ENCODE data around the gene BTBD6.
A peak's percentile ranks its signal among the peaks of the same experiment; 100 is the strongest.

BTBD6 gene

DNA sequence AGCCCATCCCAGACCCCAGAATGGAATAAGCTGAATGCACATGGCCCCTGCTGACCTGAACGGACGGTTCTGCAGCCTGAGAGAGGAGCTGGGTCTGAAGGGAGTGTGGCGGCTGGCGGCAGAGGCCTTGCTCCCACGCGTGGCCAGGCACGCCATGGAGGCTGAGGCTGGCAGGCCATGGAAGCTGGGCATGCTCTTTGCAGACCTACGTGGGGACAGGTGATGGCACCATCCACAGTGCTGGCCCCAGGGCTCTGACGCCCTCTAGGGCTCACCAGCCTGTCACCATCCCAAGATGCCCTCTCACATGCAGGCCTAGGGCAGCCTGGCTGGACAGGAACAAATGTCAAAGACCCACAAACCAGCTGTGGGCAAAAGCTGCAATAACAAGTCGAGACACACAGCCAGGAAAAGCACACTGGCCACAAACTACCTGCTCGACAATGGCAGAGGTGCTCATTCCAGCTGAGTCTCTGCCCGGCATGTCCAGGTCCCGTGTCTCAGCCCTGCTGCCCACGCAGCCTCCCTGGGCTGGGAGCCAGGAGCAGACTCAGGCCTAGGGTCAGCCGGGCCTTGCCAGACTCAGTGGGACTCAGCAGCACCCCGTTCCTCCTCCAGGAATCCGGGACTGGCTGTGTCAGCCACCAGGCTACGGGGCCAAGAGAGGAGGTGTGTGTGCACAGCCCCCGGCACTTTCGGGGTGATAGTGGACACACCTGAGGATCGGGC is 19.7 kb downstream of the BTBD6 start:
- TF ChIP-seq RAD21 (IDR thresholded peaks at IDR 0.05; ENCODE audit: low read depth): peak; percentile 46; the same call in 1 of the 2 replicates
- TF ChIP-seq, protein P1, sequence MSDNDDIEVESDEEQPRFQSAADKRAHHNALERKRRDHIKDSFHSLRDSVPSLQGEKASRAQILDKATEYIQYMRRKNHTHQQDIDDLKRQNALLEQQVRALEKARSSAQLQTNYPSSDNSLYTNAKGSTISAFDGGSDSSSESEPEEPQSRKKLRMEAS (IDR thresholded peaks at IDR 0.05): no peak

DNA sequence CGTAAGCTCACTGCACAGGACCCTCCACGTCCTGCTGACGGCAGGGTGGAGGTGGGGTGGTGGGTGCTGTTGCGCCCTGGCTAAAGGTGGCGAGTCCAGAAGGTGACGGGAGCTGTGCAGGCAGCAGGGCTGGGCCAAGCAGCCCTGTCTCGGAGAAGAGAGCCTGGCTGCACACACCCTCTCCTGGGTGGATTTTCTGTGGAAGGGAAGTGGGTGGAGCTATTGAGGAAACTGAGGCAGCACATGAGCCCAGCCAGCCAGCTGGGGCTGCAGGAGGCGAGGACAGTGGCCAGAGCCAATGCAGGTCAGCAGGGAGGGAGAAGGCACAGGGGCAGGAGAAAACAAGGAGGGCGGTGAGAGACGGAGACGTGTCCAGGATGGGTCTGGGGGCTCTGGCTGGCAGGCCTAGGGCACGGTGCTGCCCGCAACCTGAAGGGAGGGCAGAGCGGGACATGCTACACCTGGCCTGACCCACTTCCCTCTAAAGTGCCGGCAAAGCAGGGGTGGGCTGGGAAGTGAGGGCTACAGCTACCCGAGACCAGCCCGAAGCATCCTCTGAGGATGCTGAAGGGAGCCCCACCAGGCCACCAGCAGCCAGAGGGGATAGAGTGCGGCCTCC is 20.5 kb downstream of the BTBD6 start:
- TF ChIP-seq NFIC (IDR thresholded peaks at IDR 0.05): no peak
- TF ChIP-seq YY1 (IDR thresholded peaks at IDR 0.05; ENCODE audit: low read depth): no peak
- no peak for TF ChIP-seq TCF12 (IDR thresholded peaks at IDR 0.05; ENCODE audit: low read depth)
- TF ChIP-seq TAF1 (IDR thresholded peaks at IDR 0.05; ENCODE audit: low read depth): no peak
- TF ChIP-seq RAD21 (IDR thresholded peaks at IDR 0.05; ENCODE audit: low read depth): no peak
- TF ChIP-seq CEBPB (IDR thresholded peaks at IDR 0.05): no peak
- TF ChIP-seq, protein P2, sequence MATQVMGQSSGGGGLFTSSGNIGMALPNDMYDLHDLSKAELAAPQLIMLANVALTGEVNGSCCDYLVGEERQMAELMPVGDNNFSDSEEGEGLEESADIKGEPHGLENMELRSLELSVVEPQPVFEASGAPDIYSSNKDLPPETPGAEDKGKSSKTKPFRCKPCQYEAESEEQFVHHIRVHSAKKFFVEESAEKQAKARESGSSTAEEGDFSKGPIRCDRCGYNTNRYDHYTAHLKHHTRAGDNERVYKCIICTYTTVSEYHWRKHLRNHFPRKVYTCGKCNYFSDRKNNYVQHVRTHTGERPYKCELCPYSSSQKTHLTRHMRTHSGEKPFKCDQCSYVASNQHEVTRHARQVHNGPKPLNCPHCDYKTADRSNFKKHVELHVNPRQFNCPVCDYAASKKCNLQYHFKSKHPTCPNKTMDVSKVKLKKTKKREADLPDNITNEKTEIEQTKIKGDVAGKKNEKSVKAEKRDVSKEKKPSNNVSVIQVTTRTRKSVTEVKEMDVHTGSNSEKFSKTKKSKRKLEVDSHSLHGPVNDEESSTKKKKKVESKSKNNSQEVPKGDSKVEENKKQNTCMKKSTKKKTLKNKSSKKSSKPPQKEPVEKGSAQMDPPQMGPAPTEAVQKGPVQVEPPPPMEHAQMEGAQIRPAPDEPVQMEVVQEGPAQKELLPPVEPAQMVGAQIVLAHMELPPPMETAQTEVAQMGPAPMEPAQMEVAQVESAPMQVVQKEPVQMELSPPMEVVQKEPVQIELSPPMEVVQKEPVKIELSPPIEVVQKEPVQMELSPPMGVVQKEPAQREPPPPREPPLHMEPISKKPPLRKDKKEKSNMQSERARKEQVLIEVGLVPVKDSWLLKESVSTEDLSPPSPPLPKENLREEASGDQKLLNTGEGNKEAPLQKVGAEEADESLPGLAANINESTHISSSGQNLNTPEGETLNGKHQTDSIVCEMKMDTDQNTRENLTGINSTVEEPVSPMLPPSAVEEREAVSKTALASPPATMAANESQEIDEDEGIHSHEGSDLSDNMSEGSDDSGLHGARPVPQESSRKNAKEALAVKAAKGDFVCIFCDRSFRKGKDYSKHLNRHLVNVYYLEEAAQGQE (IDR thresholded peaks at IDR 0.05; ENCODE audit: low read depth): no peak
- no peak for TF ChIP-seq CREB1 (IDR thresholded peaks at IDR 0.05; ENCODE audit: low read depth)

DNA sequence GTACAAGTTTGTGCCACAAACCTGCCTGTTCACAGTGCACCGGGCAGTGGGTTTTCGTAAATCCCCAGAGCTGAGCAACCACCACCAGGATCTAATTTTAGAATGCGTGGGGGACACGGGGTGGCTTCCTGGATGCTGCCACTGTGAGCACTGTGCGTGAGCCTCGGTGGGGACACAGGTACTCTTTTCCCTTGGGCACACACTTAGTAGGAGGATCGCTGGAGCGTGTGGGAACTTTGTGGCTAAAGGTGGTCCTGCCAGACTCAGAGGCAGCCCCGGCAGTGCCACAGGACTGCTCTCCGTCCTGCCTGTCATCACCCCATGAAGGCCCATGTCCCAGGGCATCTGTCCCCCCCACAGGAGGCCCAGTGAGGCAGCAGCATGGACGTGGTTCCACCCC is 21.1 kb downstream of the BTBD6 start:
- TF ChIP-seq, protein P1 (IDR thresholded peaks at IDR 0.05): no peak
- TF ChIP-seq EGR1 (IDR thresholded peaks at IDR 0.05) (no peak), TCF12 (IDR thresholded peaks at IDR 0.05; ENCODE audit: low read depth) (no peak), NFIC (IDR thresholded peaks at IDR 0.05) (no peak), TEAD4 (IDR thresholded peaks at IDR 0.05) (no peak), FOXM1 (IDR thresholded peaks at IDR 0.05; ENCODE audit: borderline replicate concordance, low read depth) (no peak), EP300 (IDR thresholded peaks at IDR 0.05; ENCODE audit: borderline replicate concordance) (no peak)

DNA sequence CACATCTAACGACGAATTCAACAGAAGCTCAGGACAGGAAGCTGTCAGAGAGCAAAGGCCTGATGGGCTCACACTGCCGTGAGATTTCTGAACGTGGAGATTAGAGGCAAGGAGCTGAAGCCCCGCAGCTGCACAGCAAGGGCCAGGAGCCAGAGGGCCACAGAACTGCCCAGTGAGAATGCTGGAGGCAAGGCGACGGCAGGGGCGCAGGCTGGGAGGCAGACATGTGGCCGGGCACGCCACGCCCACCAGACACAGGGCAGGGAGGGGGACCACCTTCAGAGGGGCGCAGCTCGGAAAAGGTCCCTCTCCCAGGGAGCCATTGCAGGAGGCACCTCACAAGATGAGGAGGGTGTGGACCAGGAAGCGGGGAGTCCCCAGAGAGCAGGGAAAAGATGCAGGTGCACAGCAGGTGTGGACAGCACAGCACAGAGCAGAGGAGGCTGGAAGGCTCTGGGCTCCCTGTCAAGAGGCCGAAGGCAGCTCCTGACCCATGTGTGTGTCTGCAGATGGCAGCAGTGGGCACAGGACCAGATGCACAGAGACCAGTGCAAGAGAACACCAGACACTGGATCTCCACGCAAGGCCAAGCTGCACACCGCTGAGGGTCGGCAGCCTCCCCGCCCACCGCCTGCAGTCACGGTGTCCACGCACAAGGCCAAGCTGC is 23.0 kb downstream of the BTBD6 start:
- TF ChIP-seq TCF12 (IDR thresholded peaks at IDR 0.05; ENCODE audit: low read depth) (no peak), TEAD4 (IDR thresholded peaks at IDR 0.05) (no peak), CEBPB (IDR thresholded peaks at IDR 0.05) (no peak), EGR1 (IDR thresholded peaks at IDR 0.05) (no peak), RAD21 (IDR thresholded peaks at IDR 0.05; ENCODE audit: low read depth) (no peak)
- TF ChIP-seq, protein P3, sequence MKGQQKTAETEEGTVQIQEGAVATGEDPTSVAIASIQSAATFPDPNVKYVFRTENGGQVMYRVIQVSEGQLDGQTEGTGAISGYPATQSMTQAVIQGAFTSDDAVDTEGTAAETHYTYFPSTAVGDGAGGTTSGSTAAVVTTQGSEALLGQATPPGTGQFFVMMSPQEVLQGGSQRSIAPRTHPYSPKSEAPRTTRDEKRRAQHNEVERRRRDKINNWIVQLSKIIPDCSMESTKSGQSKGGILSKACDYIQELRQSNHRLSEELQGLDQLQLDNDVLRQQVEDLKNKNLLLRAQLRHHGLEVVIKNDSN (IDR thresholded peaks at IDR 0.05): no peak
- TF ChIP-seq, protein P1 (IDR thresholded peaks at IDR 0.05): no peak

DNA sequence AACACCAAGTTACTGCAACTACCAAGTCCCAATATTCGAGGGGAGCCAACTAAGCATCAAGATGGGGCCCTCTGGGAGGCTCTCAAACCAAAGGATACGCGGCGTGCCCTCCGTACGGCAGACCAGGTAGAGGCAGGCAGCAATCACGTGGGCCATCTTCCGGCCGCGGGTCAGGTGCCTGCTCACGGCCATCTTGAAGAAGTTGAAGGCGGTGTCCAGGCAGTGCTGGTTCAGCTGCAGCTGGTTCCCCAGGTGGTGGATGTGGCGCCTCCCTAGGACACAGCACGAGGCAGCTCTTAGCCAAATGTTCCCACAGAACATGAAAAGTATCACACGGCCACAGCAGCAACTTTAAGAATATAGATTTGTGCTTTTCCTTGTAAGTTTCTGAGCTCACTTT is 24.3 kb downstream of the BTBD6 start:
- no peak for TF ChIP-seq EGR1 (IDR thresholded peaks at IDR 0.05)
- TF ChIP-seq, protein P1 (IDR thresholded peaks at IDR 0.05): no peak
- no peak for TF ChIP-seq FOXM1 (IDR thresholded peaks at IDR 0.05; ENCODE audit: borderline replicate concordance, low read depth)
- no peak for TF ChIP-seq RAD21 (IDR thresholded peaks at IDR 0.05; ENCODE audit: low read depth)

DNA sequence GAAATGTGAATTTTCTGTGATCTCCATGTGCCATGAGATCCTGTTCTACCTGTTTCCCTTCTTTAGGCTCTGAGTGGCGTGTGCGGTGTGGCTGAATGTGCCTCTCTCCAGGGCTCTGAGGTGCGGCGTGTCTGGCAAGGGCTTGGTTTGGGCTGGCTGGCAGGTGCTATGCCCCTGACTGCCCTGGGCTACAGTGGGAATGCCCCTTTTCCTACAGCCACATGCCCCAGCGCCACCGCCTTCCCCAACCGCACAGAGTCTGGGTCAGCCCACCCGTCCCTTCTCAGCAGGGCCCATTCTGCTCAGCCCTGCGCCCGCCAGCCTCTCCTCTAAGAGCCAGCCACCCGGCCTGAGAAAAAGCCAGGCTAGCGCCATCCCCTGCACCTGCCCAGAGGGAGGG is 24.7 kb downstream of the BTBD6 start:
- no peak for TF ChIP-seq TEAD4 (IDR thresholded peaks at IDR 0.05)
- TF ChIP-seq, protein P1 (IDR thresholded peaks at IDR 0.05): peak; percentile 63

DNA sequence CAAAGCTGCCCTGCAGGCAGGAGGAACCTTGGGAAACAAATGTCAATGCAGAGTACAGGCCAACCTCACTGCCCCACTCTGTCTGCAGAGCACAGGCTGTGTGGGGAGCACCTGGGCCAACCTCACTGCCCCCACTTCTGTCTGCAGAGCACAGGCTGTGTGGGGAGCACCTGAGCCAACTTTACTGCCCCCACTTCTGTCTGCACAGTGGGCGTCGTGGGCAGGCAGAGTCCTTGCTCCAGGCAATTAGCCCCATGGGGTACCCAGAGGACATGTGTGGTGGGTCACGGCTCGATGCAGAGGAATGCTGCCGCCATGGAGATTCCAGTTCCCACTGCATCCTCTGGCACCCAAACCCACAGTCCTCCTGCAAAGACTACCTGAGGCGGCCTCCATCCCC is 26.3 kb downstream of the BTBD6 start:
- TF ChIP-seq, protein P2 (IDR thresholded peaks at IDR 0.05; ENCODE audit: low read depth): no peak
- TF ChIP-seq EP300 (IDR thresholded peaks at IDR 0.05; ENCODE audit: borderline replicate concordance): no peak
- TF ChIP-seq CEBPB (IDR thresholded peaks at IDR 0.05): no peak
- TF ChIP-seq EGR1 (IDR thresholded peaks at IDR 0.05): no peak
- no peak for TF ChIP-seq CREB1 (IDR thresholded peaks at IDR 0.05; ENCODE audit: low read depth)
- TF ChIP-seq, protein P3 (IDR thresholded peaks at IDR 0.05): no peak
- TF ChIP-seq, protein P1 (IDR thresholded peaks at IDR 0.05): no peak
- no peak for TF ChIP-seq TEAD4 (IDR thresholded peaks at IDR 0.05)
- no peak for TF ChIP-seq TCF12 (IDR thresholded peaks at IDR 0.05; ENCODE audit: low read depth)
- no peak for TF ChIP-seq NFIC (IDR thresholded peaks at IDR 0.05)
- TF ChIP-seq FOXM1 (IDR thresholded peaks at IDR 0.05; ENCODE audit: borderline replicate concordance, low read depth): no peak
- no peak for TF ChIP-seq RAD21 (IDR thresholded peaks at IDR 0.05; ENCODE audit: low read depth)
- no peak for TF ChIP-seq ZBTB7A (IDR thresholded peaks at IDR 0.05; ENCODE audit: low read depth)
- no peak for TF ChIP-seq YY1 (IDR thresholded peaks at IDR 0.05; ENCODE audit: low read depth)
- TF ChIP-seq TAF1 (IDR thresholded peaks at IDR 0.05; ENCODE audit: low read depth): no peak
